ENCODE measurements around the gene PDIK1L. TPM values are rescaled to one million over a fixed set of nuclear protein-coding genes. Genes with fewer than 3 reads are reported as not detected.

Gene PDIK1L
- total and polyA plus RNA-seq, 10 donors, result 2.5 to 14.1 (median 10.5) TPM

GRCh38 chr1:26126321-26127084 lies 14.9 kb downstream of the PDIK1L start:
- intact Hi-C loops (cut with DNase I; ENCODE audit: low total_unique reads), result no loop called here
- Histone ChIP-seq H3K36me3 (peaks cover 0 to 24% (median 8%) of the 10 kb centered on the region in 6 donors), H3K27me3 (replicated peaks in 1 of 7) (no peaks in the 10 kb centered on the region), H3K4me1 (peaks cover 3 to 71% (median 44%) of the 10 kb centered on the region in 6 donors), H3K9me3 (no peaks in the 10 kb centered on the region), H3K27ac (peak overlapping the region in 7 of 8 donors; percentile 60 to 87 (median 78)), H3K4me3 (peak overlapping the region in 2 of 8 donors; percentile 3 to 44)
- 31 to 47% (median 43%) methylated on average over 9 of the region's 9 CpGs for WGBS, 5 donors
- TF ChIP-seq POLR2A (IDR thresholded peaks at IDR 0.05), result no peak
- no peak for TF ChIP-seq CTCF (IDR thresholded peaks at IDR 0.05 in 8 of 11, conservative IDR thresholded peaks at IDR 0.05 in 3 of 11)
- peak in 1 of 3 donors; percentile 8 for TF ChIP-seq POLR2AphosphoS5 (IDR thresholded peaks at IDR 0.05)
- DNase-seq, result no peak

GRCh38 chr1:26127235-26128163 lies 15.9 kb downstream of the PDIK1L start:
- TF ChIP-seq POLR2AphosphoS5 (IDR thresholded peaks at IDR 0.05) (no peak), CTCF (IDR thresholded peaks at IDR 0.05 in 8 of 11, conservative IDR thresholded peaks at IDR 0.05 in 3 of 11) (no peak), POLR2A (IDR thresholded peaks at IDR 0.05) (no peak)
- H3K27ac ChIP-seq, result peak overlapping the region in 7 of 8 donors; percentile 60 to 87 (median 78)

GRCh38 chr1:26129778-26130177 lies 18.2 kb downstream of the PDIK1L start:
- no peak overlapping the region for H3K4me3 ChIP-seq
- 86 to 98% (median 94%) methylated on average over 4 of the region's 4 CpGs for WGBS, 5 donors
- H3K4me1 ChIP-seq, result peaks cover 0 to 38% (median 28%) of the 10 kb centered on the region in 6 donors
- H3K36me3 ChIP-seq, result no peaks in the 10 kb centered on the region
- intact Hi-C loops (cut with DNase I; ENCODE audit: low total_unique reads), result no loop called here
- H3K27me3 ChIP-seq (replicated peaks in 1 of 7), result no peaks in the 10 kb centered on the region
- H3K9me3 ChIP-seq, result peaks cover 0 to 4% (median 0%) of the 10 kb centered on the region in 8 donors
- H3K27ac ChIP-seq, result no peak overlapping the region
- no peak for TF ChIP-seq POLR2A (IDR thresholded peaks at IDR 0.05)
- no peak for TF ChIP-seq POLR2AphosphoS5 (IDR thresholded peaks at IDR 0.05)
- no peak for TF ChIP-seq CTCF (IDR thresholded peaks at IDR 0.05 in 8 of 11, conservative IDR thresholded peaks at IDR 0.05 in 3 of 11)
- no peak for DNase-seq

More at GRCh38 chr1:26127235-26128163, 15.9 kb downstream of the PDIK1L start:
- 28 to 47% (median 40%) methylated on average over 13 of the region's 13 CpGs for WGBS, 5 donors
- Histone ChIP-seq H3K27me3 (replicated peaks in 1 of 7) (no peaks in the 10 kb centered on the region), H3K9me3 (no peaks in the 10 kb centered on the region), H3K36me3 (peaks cover 0 to 14% (median 2%) of the 10 kb centered on the region in 6 donors), H3K4me1 (peaks cover 3 to 61% (median 39%) of the 10 kb centered on the region in 6 donors), H3K4me3 (peak overlapping the region in 1 of 8 donors; percentile 44)
- intact Hi-C loops (cut with DNase I; ENCODE audit: low total_unique reads), result no loop called here
- DNase-seq, result no peak
